ENCODE measurements around the gene GAB1. TPM values are rescaled to one million over a fixed set of nuclear protein-coding genes. Genes with fewer than 3 reads are reported as not detected.

GAB1 gene
- total and polyA plus RNA-seq, 2 of the 13 experiments (the other 11 are each of a cell fraction or from before 2014, with no cell fraction given), result 8.7 to 14.7 TPM

DNA sequence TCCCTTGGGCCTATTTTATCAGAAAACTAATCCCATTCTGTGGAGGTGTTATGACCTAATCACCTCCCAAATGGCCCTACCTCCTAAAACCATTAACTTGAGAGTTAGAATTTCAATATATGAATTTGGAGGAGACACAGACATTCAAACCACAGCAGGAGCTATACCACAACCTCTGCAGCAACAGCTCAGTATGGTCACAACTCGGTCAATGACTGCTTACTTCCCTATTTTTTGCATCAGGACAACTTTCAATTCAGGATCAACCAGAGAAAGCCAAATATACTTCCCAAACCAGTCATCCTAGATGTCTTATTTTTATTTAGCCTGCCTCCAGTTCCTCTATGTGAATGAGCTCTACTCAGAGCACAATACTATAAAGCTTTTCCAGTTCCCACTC is 165.6 kb downstream of the GAB1 start (continued):
- TF ChIP-seq CCAR2 (optimal IDR thresholded peaks at IDR 0.05; ENCODE audit: low read depth, low read length), result no peak
- TF ChIP-seq ZSCAN30 (CRISPR knock-in tag; IDR thresholded peaks at IDR 0.05), result no peak
- TF ChIP-seq ZNF772 (CRISPR knock-in tag; IDR thresholded peaks at IDR 0.05), result no peak

- in situ Hi-C loops (cut with HindIII; ENCODE audit: extremely low pct_ligation_motif_present, low pct_unique_long_range_greater_than_20kb), result loop anchor here (25.0 kb wide), 1 partner anchor 1606 kb away; no protein-coding TSS in a partner anchor
- POLR2A ChIA-PET, result no interaction called here
These were observed 169.4 kb downstream of the GAB1 start for GRCh38 chr4:143506031-143506430.

More at GRCh38 chr4:143506031-143506430, 169.4 kb downstream of the GAB1 start:
- ATAC-seq, result no peak
- no peak overlapping the region for H2AFZ ChIP-seq (ENCODE audit: low read length)
- BruUV-seq (replicated peaks), result no TSS peak
- H3K4me1 ChIP-seq (ENCODE audit: insufficient read depth, low read length), result no peaks in the 10 kb centered on the region
- no peaks in the 10 kb centered on the region for H4K20me1 ChIP-seq (ENCODE audit: insufficient read depth, low read length)
- H3K27ac ChIP-seq (ENCODE audit: extremely low read length, insufficient read depth, low read length), result no peak overlapping the region
- H3K9ac ChIP-seq (ENCODE audit: insufficient read depth, low read depth, low read length), result no peak overlapping the region
- H3K79me2 ChIP-seq (ENCODE audit: insufficient read depth, low read length), result no peaks in the 10 kb centered on the region
- H3K36me3 ChIP-seq (replicated peaks in 1 of 2; ENCODE audit: control insufficient read depth in 1 of 2, insufficient read depth in 2 of 2, low read length in 2 of 2), result no peaks in the 10 kb centered on the region
- WGBS (ENCODE audit: low lambda C conversion rate), result 76% methylated on average over 1 of the region's 1 CpG
- no peak for TF ChIP-seq ZNF460 (CRISPR knock-in tag; IDR thresholded peaks at IDR 0.05; ENCODE audit: borderline replicate concordance)
- no peak for TF ChIP-seq ZNF589 (CRISPR knock-in tag; conservative IDR thresholded peaks at IDR 0.05)
- no peak for TF ChIP-seq ZNF572 (CRISPR knock-in tag; IDR thresholded peaks at IDR 0.05)
- TF ChIP-seq HIC2 (CRISPR knock-in tag; IDR thresholded peaks at IDR 0.05; ENCODE audit: low read depth), result no peak
- TF ChIP-seq STAT5B (CRISPR knock-in tag; IDR thresholded peaks at IDR 0.05), result no peak
- no peak for TF ChIP-seq ZNF256 (CRISPR knock-in tag; conservative IDR thresholded peaks at IDR 0.05)
- TF ChIP-seq CAMTA2 (CRISPR knock-in tag; IDR thresholded peaks at IDR 0.05; ENCODE audit: borderline replicate concordance), result no peak
- no peak for TF ChIP-seq ZFY (CRISPR knock-in tag; IDR thresholded peaks at IDR 0.05)
- H3K27me3 ChIP-seq (ENCODE audit: control insufficient read depth in 1 of 2, insufficient read depth in 2 of 2, low read length in 2 of 2), result no peaks in the 10 kb centered on the region
- DNase-seq (ENCODE audit: low spot score), result no peak
- no peak for FAIRE-seq
- intact Hi-C loops (cut with micrococcal nuclease; ENCODE audit: unreplicated experiment), result no loop called here
- no peak overlapping the region for H3K4me3 ChIP-seq (replicated peaks in 1 of 3; ENCODE audit: insufficient read depth in 1 of 3, low read depth in 2 of 3, low read length in 3 of 3)
- CTCF ChIA-PET (ENCODE audit: low intra/inter-chr PET ratio, low total read pairs), result no interaction called here
- no peak overlapping the region for H3K4me2 ChIP-seq (ENCODE audit: low read depth, low read length)
- H3K9me3 ChIP-seq (ENCODE audit: low read length), result no peaks in the 10 kb centered on the region
